Dedifferentiated amniotic fluid mesenchymal stem cell (primary cell): Measurements from ENCODE around the gene NKX2-1.
"Not testable (repeated sequence)": the region's sequence is repeated elsewhere in the genome, so short reads cannot be mapped to it uniquely, and the experiment has no call there.

Experiments used
- DNase-seq: peaks from one replicate; pipeline ENCODE4 v3.0.0-alpha.2; 2016; ENCODE audit errors: extremely low spot score

Gene NKX2-1

GRCh38 chr14:36519431-36520321 lies at the start of gene NKX2-1:
Gene NKX2-1 (minus strand): TSS chr14:36520232. CDS start chr14:36520129, 103 bp downstream.
- no peak for DNase-seq

DNA sequence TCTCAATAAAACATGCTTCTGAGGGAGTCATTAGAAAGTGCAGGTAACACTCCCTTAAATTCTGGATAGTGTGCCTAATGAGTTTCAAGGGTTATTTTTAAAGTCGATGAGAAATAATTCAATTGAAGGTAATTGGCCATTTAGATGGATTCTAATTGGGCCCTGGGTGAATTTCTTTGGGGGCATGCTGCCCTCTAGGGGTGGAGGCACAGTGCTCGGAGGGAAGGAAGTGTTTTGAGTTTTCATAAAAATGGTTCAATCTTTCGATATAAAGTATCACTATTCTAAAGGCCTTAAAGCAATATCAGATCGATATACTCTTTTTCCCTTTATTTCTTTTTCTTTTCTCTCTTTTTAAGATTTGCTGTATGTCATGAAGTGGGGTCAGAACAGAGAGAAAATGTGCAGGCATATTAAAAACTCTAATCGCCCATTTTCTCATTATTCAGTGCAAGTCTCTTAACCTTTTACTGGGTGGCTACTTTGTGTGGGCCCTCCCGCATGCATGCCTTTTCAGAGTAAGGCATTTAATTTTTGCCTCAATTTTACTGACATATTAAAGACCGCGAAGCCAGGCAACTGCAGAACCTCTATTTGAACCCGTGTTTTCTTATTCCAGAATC lies 36.9 kb upstream of the NKX2-1 start:
- no peak for DNase-seq

GRCh38 chr14:36555998-36556743 lies 36.1 kb upstream of the NKX2-1 start:
- DNase-seq = no peak

GRCh38 chr14:36553656-36554260 lies 33.7 kb upstream of the NKX2-1 start:
- DNase-seq = peak; percentile 58

GRCh38 chr14:36550899-36551298 lies 30.9 kb upstream of the NKX2-1 start:
- DNase-seq = no peak

- DNase-seq = not testable (repeated sequence)
Measured at GRCh38 chr14:36544280-36544679, 24.2 kb upstream of the NKX2-1 start.

- no peak for DNase-seq
Measured at GRCh38 chr14:36538051-36538450, 18.0 kb upstream of the NKX2-1 start.

GRCh38 chr14:36529062-36529461 lies 9.0 kb upstream of the NKX2-1 start:
- no peak for DNase-seq

DNA sequence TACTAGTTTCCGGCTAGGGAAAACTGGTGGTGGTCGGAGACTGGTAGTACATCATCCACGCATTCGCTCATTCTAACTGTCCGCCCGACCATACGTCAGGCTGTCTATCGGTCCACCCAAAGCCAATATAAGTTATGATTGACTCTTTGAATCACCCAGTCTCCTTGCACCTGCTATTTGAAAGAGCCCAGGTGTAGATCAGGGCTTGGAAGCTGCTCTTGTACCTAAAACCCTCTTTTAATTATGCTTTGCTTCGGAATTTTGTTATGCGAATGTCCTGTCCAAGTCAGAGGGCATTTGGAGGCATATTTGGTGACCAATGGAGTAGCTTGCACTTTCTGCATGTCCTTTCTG lies 5.7 kb upstream of the NKX2-1 start:
- no peak for DNase-seq

GRCh38 chr14:36524874-36525745 lies 5.1 kb upstream of the NKX2-1 start:
- DNase-seq = no peak

- no peak for DNase-seq
Measured at GRCh38 chr14:36524220-36524837, 4.3 kb upstream of the NKX2-1 start.

DNA sequence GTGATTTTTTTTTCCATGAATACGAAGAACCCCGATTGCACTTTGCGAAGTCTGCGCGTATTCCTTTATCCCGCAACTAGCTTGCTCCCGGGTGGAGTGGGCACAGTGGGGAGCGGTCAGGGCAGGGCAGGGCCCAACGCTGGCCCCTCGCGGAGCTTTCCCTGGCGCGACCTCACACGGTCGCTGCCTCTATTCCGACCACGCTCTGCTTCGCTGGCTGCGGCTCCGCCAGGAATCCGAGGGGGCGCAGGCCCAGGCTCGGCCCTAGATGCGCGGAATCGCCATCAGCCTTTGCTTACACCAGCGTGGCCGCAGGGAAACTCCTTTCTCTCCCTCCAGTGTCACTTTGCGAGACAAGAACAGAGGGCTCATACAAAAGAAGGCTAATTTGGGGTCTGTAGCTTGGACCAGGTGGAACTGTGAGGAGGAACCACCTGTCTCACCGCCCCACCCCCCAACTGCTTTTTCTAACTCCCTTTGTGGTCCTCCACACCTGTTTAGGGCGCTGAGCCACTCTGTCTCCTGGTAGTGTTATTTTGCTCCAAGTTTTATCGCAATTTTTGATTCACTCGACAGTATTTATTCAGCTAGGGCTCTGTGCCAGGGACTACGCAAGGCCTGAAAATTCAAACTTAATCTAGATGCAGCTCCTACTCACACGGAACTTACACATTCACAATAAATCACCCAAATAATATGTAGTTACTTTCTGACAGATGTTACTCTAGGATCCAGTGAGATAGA lies 3.1 kb upstream of the NKX2-1 start:
- DNase-seq = no peak

- DNase-seq = no peak
Measured at GRCh38 chr14:36522347-36522971, 2.4 kb upstream of the NKX2-1 start.

- no peak for DNase-seq
Measured at GRCh38 chr14:36521598-36522345, 1.7 kb upstream of the NKX2-1 start.

DNA sequence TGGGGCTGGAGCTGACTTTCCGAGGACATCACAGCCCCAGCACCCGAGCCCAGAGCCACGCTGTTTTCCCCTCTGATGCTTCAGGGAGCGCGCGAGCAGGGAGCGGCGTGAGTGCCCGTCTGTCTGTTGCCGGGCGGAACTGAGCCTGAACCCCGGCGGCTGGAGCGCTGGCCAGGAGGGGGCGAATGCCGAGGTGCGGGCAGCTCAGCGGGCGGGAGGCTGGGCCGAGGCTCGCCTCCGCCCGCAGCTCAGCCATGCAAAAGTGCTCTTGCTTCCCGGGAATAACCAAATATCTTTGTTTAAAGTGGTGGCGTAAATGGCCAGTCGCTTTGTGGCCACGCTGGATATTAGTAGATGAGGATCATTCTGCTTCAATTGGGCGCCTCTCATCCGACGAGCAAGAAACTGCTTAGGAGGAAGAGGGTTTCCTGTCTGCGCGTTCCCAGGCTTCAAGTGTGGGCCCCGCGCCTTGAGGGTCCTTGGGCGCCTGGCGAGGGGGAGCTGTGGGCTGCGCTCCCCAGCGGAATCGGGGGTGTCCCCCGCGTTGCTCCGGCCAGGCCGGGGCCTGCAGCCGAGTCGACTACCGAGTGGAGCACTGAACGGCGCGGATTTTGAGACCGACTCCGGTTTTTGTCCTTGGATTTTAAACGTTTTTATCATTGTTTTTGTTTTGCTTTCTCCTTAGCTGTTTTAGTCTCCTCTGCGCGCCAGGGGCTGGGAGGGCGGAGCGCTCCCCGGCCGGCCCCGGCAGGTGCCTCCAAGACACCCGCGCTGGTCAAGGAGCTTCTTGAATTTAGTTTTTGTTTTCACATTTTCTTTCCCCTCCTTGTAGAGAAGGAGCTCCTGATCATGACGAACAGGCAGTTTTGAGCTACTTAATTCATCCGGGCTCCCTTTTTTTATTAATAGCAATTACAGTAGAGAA lies 831 bp upstream of the NKX2-1 start:
- DNase-seq = no peak

DNA sequence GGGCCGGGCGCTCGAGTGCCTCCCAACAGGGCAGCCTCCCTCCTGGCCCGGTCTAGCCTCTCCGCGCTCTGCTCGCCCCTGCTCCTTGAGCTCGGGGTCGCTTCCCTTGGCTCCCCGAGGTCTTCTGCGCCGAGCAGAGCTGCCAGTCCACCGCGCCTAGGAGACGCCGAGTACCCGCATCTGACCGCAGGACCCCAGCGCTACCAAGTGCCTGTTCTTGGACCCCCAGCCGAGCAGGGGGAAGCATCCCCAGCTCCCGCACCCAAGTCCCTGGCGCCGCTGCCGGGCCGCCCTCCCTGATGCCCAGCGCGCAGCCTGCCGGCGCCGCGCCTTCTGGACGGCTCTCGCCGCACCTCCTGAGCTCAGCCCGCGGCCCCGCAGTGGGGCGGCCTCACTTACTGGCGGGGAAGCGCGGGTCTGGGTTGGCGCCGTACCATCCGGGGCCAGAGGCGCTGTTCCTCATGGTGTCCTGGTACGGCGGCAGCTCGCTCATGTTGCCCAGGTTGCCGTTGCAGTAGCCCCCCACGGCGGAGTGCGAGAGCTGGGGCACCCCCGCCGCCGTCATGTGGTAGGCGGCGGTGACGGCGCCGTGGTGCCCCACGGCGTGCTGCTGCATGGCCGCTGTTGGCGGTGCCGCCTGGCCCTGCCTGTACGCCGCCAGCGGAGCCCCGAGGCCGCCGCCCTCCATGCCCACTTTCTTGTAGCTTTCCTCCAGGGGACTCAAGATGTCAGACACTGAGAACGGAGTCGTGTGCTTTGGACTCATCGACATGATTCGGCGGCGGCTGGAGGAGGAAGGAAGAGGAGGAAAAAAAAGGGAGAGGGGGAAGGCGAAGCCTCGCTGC lies 1.2 kb downstream of the NKX2-1 start:
- no peak for DNase-seq
